ENCODE results near the gene CORO2A. TPM values are rescaled to one million over a fixed set of nuclear protein-coding genes. Genes with fewer than 3 reads are reported as not detected.
A peak's percentile ranks its signal among the peaks of the same experiment; 100 is the strongest.

Gene CORO2A
- total and polyA plus RNA-seq, 2 of the 4 experiments (the other 2 are of a cell fraction), result 1.9 to 2.2 TPM

- Histone ChIP-seq H3K9ac (ENCODE audit: low read depth, low read length) (no peak overlapping the region), H3K18ac (ENCODE audit: low read depth, low read length) (no peak overlapping the region), H3K56ac (ENCODE audit: extremely low read depth, insufficient read depth, low read length) (no peak overlapping the region), H3K14ac (replicated peaks; ENCODE audit: low read depth, low read length) (no peak overlapping the region), H2BK15ac (ENCODE audit: low read depth, low read length) (no peak overlapping the region), H4K5ac (ENCODE audit: low read depth, low read length) (no peak overlapping the region), H2BK20ac (ENCODE audit: low read depth, low read length) (no peak overlapping the region), H3K27ac (ENCODE audit: insufficient read depth, low read length) (no peak overlapping the region), H2AFZ (replicated peaks; ENCODE audit: low read length, poor library complexity) (no peak overlapping the region), H4K91ac (ENCODE audit: insufficient read depth, low read depth, low read length) (no peak overlapping the region), H3K9me1 (ENCODE audit: insufficient read depth, low read length) (no peaks in the 10 kb centered on the region), H3K36me3 (ENCODE audit: control insufficient read depth, insufficient read depth, low read length) (peaks cover 14% of the 10 kb centered on the region; the same call in 1 of the 2 replicates), H2BK120ac (ENCODE audit: low read depth, low read length) (no peak overlapping the region), H3K4me3 (ENCODE audit: insufficient read depth, low read depth, low read length) (no peak overlapping the region), H3K23ac (ENCODE audit: low read depth, low read length) (no peak overlapping the region), H2BK5ac (ENCODE audit: low read depth, low read length, poor library complexity, severe bottlenecking) (no peak overlapping the region), H4K20me1 (ENCODE audit: insufficient read depth, low read length) (no peaks in the 10 kb centered on the region), H2AK9ac (replicated peaks; ENCODE audit: low read depth, low read length, poor library complexity) (peak overlapping the region; percentile 47), H3K4ac (ENCODE audit: low read depth, low read length) (no peak overlapping the region), H3K4me2 (ENCODE audit: low read depth, low read length) (no peak overlapping the region), H3K27me3 (ENCODE audit: control insufficient read depth, insufficient read depth, low read length) (no peaks in the 10 kb centered on the region), H4K8ac (ENCODE audit: low read depth in 2 of 2, low read length in 2 of 2) (no peak overlapping the region), H3K9me3 (ENCODE audit: control insufficient read depth, insufficient read depth, low read length) (no peaks in the 10 kb centered on the region), H3K4me1 (ENCODE audit: control insufficient read depth, insufficient read depth, low read length) (no peaks in the 10 kb centered on the region), H3K79me1 (ENCODE audit: low read depth in 1 of 2, low read length in 2 of 2) (peaks cover 4 to 13% of the 10 kb centered on the region in 2 experiments; a peak in 2 of 4 replicates), H2AK5ac (ENCODE audit: low read depth, low read length) (no peak overlapping the region)
- intact Hi-C loops (cut with micrococcal nuclease) (loop anchor here (5.0 kb wide), 2 partner anchors 286 to 584 kb away; partner anchors contain the start of gene TRMO), in situ Hi-C loops (cut with MboI; ENCODE audit: low sequenced_read_pairs) (loop anchor here (5.0 kb wide), 1 partner anchor 54 kb away; no protein-coding TSS in a partner anchor), dilution Hi-C loops (cut with HindIII; ENCODE audit: low sequenced_read_pairs, unreplicated experiment) (no loop called here)
- CTCF ChIA-PET, result interaction anchor here (1.5 kb wide), 1 partner anchor 55 kb away, joined by 8 read pairs; no protein-coding TSS in a partner anchor
- no TSS peak for BruUV-seq (replicated peaks)
- TF ChIP-seq CEBPB (IDR thresholded peaks at IDR 0.05; ENCODE audit: low read depth, low read length) (no peak), ELK1 (IDR thresholded peaks at IDR 0.05; ENCODE audit: borderline replicate concordance, low read depth, low read length) (no peak), POLR2A (IDR thresholded peaks at IDR 0.05; ENCODE audit: low read depth, low read length) (no peak), CTCF (conservative IDR thresholded peaks at IDR 0.05; ENCODE audit: low read depth, low read length) (no peak), MXI1 (IDR thresholded peaks at IDR 0.05; ENCODE audit: borderline replicate concordance, low read depth, low read length) (no peak), CHD1 (IDR thresholded peaks at IDR 0.05; ENCODE audit: low read depth, low read length) (no peak), BHLHE40 (IDR thresholded peaks at IDR 0.05; ENCODE audit: low read depth, low read length) (no peak), SMC3 (IDR thresholded peaks at IDR 0.05; ENCODE audit: low read depth, low read length) (no peak), RFX5 (IDR thresholded peaks at IDR 0.05; ENCODE audit: low read depth, low read length) (no peak), RAD21 (IDR thresholded peaks at IDR 0.05; ENCODE audit: low read length) (no peak), RCOR1 (IDR thresholded peaks at IDR 0.05; ENCODE audit: insufficient replicate concordance, low read length) (no peak), MAZ (IDR thresholded peaks at IDR 0.05; ENCODE audit: borderline replicate concordance, low read depth, low read length) (no peak), NFE2L2 (IDR thresholded peaks at IDR 0.05; ENCODE audit: low read depth, low read length) (no peak), FOS (IDR thresholded peaks at IDR 0.05; ENCODE audit: low read depth, low read length) (no peak), USF2 (IDR thresholded peaks at IDR 0.05; ENCODE audit: low read depth, low read length) (no peak), MAFK (IDR thresholded peaks at IDR 0.05; ENCODE audit: low read depth, low read length) (no peak)
- DNase-seq (no peak), ATAC-seq (ENCODE audit: low read depth) (no peak)
- POLR2A ChIA-PET (ENCODE audit: unreplicated experiment), result no interaction called here
- whole genome bisulfite sequencing, 2 experiments (ENCODE audit: extremely low coverage in 2 of 2, insufficient read length in 1 of 2), result 97% methylated on average over 8 of the region's 20 CpGs; no CpG with 5 or more reads in 1 of the 2 experiments
Measured at GRCh38 chr9:98208635-98209034, 16.2 kb upstream of the CORO2A start.

All from IMR-90 (cell line).